ENCODE measurements around the gene NPC1. TPM values are rescaled to one million over a fixed set of nuclear protein-coding genes. Genes with fewer than 3 reads are reported as not detected.

NPC1 gene
- total RNA-seq, 1 donor from 2014 or later, result 43.3 TPM

DNA sequence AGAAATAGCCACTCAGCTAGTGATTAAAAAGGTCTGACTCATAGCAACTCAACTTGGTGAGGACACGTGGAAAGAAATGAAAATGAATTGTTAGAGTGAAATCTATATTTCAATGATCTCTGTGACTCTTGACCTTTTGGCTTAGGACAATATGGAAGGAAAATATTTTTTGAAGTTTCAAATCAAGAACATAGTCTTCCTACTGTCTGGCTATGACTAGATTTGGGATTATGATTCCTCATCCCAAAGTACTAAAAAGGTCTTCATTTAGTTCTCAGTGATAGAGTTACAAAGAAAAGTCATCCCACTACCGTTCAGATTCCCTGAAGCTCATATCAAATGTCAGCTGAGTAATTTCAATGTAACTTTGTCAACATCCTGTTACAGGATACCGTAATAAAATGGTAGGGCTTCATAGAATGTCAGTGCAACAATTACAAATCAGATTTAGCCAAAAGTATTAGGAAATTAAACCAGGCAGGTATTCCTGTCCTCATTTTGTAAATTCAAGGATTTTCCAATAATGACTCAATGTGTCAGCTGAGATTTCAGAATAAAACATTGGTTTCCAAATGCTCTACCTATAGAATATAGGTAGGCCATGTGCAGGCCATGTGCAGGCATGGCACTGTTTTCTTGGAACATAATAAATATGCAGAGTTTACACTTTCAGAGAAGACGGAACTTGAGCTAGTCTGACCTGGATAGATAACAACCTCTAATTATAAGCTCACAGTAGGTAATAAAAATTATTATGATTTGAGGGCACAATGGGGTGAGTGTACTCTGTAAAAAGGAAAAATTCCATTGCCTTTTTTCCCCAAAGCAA lies 40.4 kb upstream of the NPC1 start:
- Mint-ChIP-seq H3K4me3 (no peak overlapping the region), H3K4me1 (ENCODE audit: unreplicated experiment) (no peaks in the 10 kb centered on the region), H3K27ac (no peak overlapping the region), H3K9me3 (no peaks in the 10 kb centered on the region), H3K36me3 (no peaks in the 10 kb centered on the region), H3K27me3 (peaks cover 10% of the 10 kb centered on the region)
- TF ChIP-seq, protein P1, sequence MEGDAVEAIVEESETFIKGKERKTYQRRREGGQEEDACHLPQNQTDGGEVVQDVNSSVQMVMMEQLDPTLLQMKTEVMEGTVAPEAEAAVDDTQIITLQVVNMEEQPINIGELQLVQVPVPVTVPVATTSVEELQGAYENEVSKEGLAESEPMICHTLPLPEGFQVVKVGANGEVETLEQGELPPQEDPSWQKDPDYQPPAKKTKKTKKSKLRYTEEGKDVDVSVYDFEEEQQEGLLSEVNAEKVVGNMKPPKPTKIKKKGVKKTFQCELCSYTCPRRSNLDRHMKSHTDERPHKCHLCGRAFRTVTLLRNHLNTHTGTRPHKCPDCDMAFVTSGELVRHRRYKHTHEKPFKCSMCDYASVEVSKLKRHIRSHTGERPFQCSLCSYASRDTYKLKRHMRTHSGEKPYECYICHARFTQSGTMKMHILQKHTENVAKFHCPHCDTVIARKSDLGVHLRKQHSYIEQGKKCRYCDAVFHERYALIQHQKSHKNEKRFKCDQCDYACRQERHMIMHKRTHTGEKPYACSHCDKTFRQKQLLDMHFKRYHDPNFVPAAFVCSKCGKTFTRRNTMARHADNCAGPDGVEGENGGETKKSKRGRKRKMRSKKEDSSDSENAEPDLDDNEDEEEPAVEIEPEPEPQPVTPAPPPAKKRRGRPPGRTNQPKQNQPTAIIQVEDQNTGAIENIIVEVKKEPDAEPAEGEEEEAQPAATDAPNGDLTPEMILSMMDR (conservative IDR thresholded peaks at IDR 0.05), result no peak
- no peak for DNase-seq (ENCODE audit: extremely low spot score, unreplicated experiment)

DNA sequence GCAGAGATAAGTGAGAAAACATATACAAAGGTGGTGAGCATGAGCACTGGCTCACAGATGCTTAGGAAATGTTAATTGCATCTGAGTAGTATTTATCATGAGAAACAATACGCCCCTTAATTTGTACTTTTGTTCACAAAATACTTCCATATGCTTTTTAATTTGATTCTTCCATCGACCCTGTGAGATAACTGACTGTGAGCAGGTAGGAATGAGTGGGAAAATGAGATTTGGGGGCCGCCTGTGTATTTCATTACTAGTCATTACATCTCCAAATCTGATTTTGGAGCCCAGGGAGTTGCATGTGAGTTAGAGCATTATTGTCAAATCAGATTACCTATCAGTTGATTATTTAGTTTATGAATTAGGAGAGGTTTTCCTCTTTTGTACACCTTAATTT lies 36.7 kb upstream of the NPC1 start:
- no peak overlapping the region for H3K4me3 Mint-ChIP-seq
- H3K4me1 Mint-ChIP-seq (ENCODE audit: unreplicated experiment), result peaks cover 8% of the 10 kb centered on the region

DNA sequence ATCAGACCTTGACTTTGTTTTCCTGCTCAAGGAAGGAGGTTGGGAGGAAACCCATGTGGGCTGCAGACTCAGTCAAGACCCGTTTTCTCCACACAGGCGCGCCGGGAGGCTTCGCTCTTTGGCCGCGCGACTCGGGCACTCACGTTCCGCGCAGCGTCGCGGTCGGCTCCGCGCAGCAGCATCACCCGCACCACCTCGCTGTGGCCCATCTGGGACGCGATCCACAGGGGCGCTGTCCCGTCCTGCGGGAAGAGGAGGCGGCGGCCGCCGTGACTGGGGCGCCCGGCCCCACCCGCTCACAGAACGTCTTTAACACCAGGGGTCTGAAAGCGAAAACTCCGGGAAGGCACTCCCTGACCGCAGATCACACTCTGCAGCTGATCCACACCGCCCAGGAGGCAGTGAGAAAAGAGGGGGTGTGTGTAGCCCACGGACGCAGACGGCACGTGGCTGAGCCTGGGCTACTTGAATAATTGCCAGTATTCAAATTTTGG lies 33.1 kb upstream of the NPC1 start:
- Mint-ChIP-seq H3K9me3 (no peaks in the 10 kb centered on the region), H3K4me3 (peak overlapping the region; percentile 82), H3K27ac (no peak overlapping the region), H3K36me3 (no peaks in the 10 kb centered on the region), H3K4me1 (ENCODE audit: unreplicated experiment) (peaks cover 15% of the 10 kb centered on the region), H3K27me3 (peaks cover 45% of the 10 kb centered on the region)
- DNase-seq (ENCODE audit: extremely low spot score, unreplicated experiment), result no peak
- TF ChIP-seq, protein P1 (conservative IDR thresholded peaks at IDR 0.05), result no peak

More for the DNA sequence above, 36.7 kb upstream of the NPC1 start:
- no peak for DNase-seq (ENCODE audit: extremely low spot score, unreplicated experiment)
- TF ChIP-seq, protein P1 (conservative IDR thresholded peaks at IDR 0.05), result no peak
- Mint-ChIP-seq H3K9me3 (no peaks in the 10 kb centered on the region), H3K27me3 (peaks cover 37% of the 10 kb centered on the region), H3K27ac (no peak overlapping the region), H3K36me3 (no peaks in the 10 kb centered on the region)

DNA sequence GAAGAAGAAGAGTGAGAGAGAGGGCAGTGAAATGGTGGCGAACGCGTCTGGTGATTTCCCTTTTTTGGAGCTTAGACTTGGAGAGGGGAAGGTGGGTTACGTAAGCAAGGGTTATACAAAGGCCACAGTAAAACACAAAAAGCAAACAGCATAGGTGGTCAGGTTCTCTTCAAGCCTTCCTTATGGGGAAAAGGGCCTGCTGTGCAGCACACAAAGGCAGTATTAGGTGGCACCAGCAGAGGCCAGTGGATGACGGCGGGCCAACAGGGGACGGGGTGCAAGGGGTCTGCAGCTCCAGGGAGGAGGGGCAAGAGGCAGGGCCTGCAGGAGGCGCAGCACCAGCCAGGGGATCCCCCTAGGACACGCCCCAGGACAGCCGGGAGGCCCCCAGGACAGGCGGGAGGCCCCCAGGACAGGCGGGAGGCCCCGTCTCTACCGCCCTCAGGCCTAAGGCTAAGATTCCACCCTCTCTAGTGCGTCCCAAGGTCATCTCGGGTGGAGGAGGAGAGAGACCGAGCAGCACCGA lies 32.6 kb upstream of the NPC1 start:
- Mint-ChIP-seq H3K9me3 (no peaks in the 10 kb centered on the region), H3K36me3 (no peaks in the 10 kb centered on the region), H3K4me1 (ENCODE audit: unreplicated experiment) (peaks cover 15% of the 10 kb centered on the region), H3K27ac (peak overlapping the region; percentile 75), H3K27me3 (peaks cover 45% of the 10 kb centered on the region), H3K4me3 (peak overlapping the region; percentile 82)
- DNase-seq (ENCODE audit: extremely low spot score, unreplicated experiment), result no peak
- TF ChIP-seq, protein P1 (conservative IDR thresholded peaks at IDR 0.05), result peak; percentile 30

DNA sequence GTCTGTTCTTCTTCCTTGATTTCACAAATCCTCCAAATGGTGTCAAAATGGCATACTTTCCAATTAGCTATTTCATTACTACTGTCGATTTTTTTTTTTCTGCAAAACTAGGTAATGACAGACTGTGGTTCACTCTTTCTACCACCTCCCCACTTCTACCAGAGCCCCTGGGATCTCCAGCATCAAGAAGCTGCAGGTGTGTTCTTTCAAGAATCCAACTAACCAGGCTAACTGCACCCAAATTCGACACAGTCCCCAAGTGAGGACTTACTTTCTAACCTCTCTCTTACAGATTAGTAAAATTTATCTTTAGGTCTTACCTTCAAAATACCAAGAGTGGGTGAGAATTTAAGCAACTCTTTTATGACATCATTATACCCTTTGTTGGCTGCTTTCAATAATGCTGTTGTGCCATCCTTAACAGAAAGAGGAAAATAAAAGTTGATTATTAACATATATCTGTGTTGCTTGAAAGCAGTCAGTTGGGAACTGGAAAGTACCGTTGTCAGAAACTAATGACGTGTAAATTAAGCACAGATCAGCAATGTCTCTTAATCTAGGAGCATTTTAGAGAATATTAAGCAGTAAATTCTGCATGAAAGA lies 31.2 kb upstream of the NPC1 start:
- peak overlapping the region; percentile 39 for H3K4me3 Mint-ChIP-seq
- H3K9me3 Mint-ChIP-seq, result no peaks in the 10 kb centered on the region
- TF ChIP-seq, protein P1 (conservative IDR thresholded peaks at IDR 0.05), result no peak
- peaks cover 19% of the 10 kb centered on the region for H3K4me1 Mint-ChIP-seq (ENCODE audit: unreplicated experiment)
- H3K36me3 Mint-ChIP-seq, result no peaks in the 10 kb centered on the region
- H3K27me3 Mint-ChIP-seq, result peaks cover 42% of the 10 kb centered on the region
- DNase-seq (ENCODE audit: extremely low spot score, unreplicated experiment), result no peak
- H3K27ac Mint-ChIP-seq, result no peak overlapping the region
